Stimulated activated memory B cell treated with anti-CD40 and anti-IgM and Interleukin-4, amounts not matched to agents 10 μg/mL and 1 μg/mL and 100 μg/mL, for 72 hours (primary cell): ENCODE data around the gene GALNT3.
A peak's percentile ranks its signal among the peaks of the same experiment; 100 is the strongest.

ENCODE experiments used
- ATAC-seq: fragments of 150-1000 bp; cut with Tn5 transposase; 2 replicates; pipeline ENCODE4 v1.10.0; 2021
- H3K27ac Mint-ChIP-seq: one replicate; pipeline ENCODE4 v1.8.0; 2022; ENCODE audit warnings: mild to moderate bottlenecking, mixed read lengths
- H3K27me3 Mint-ChIP-seq: one replicate; pipeline ENCODE4 v1.8.0; 2022; ENCODE audit warnings: mixed read lengths
- H3K36me3 Mint-ChIP-seq: one replicate; pipeline ENCODE4 v1.8.0; 2022; ENCODE audit warnings: mixed read lengths
- H3K4me1 Mint-ChIP-seq: one replicate; pipeline ENCODE4 v1.8.0; 2022; ENCODE audit warnings: mixed read lengths
- H3K4me3 Mint-ChIP-seq: one replicate; pipeline ENCODE4 v1.8.0; 2022; ENCODE audit warnings: mild to moderate bottlenecking, moderate library complexity, mixed read lengths
- H3K9me3 Mint-ChIP-seq: one replicate; pipeline ENCODE4 v1.8.0; 2022; ENCODE audit warnings: mixed read lengths

GALNT3 gene

GRCh38 chr2:165793779-165794535, at the start of gene GALNT3:
TSS of gene GALNT3 (minus strand) at chr2:165794247. CDS start at chr2:165770700, 23,547 bp downstream.
- Mint-ChIP-seq H3K9me3 (no peaks in the 10 kb centered on the region), H3K27me3 (no peaks in the 10 kb centered on the region)

GRCh38 chr2:165843351-165843750, 49.3 kb upstream of the GALNT3 start:
- Mint-ChIP-seq H3K9me3 (no peaks in the 10 kb centered on the region), H3K27ac (no peak overlapping the region), H3K4me1 (no peaks in the 10 kb centered on the region), H3K27me3 (no peaks in the 10 kb centered on the region), H3K36me3 (peaks cover 5% of the 10 kb centered on the region), H3K4me3 (no peak overlapping the region)
- ATAC-seq: no peak

More at GRCh38 chr2:165793779-165794535, at the start of gene GALNT3:
- ATAC-seq: peak; percentile 69
- Mint-ChIP-seq H3K36me3 (no peaks in the 10 kb centered on the region), H3K27ac (peak within 1 kb of the TSS; percentile 96), H3K4me1 (peaks cover 21% of the 10 kb centered on the region), H3K4me3 (peak within 1 kb of the TSS; percentile 95)

- no peak for ATAC-seq
- Mint-ChIP-seq H3K36me3 (peaks cover 5% of the 10 kb centered on the region), H3K4me3 (no peak overlapping the region), H3K9me3 (no peaks in the 10 kb centered on the region), H3K4me1 (no peaks in the 10 kb centered on the region), H3K27ac (no peak overlapping the region), H3K27me3 (no peaks in the 10 kb centered on the region)
These were observed 46.4 kb upstream of the GALNT3 start for GRCh38 chr2:165840333-165840958.

GRCh38 chr2:165839610-165840009, 45.6 kb upstream of the GALNT3 start:
- Mint-ChIP-seq H3K4me3 (no peak overlapping the region), H3K27ac (no peak overlapping the region), H3K36me3 (peaks cover 5% of the 10 kb centered on the region), H3K27me3 (no peaks in the 10 kb centered on the region), H3K9me3 (no peaks in the 10 kb centered on the region), H3K4me1 (no peaks in the 10 kb centered on the region)
- ATAC-seq: no peak

GRCh38 chr2:165837122-165837521, 43.1 kb upstream of the GALNT3 start:
- Mint-ChIP-seq H3K4me1 (no peaks in the 10 kb centered on the region), H3K27me3 (no peaks in the 10 kb centered on the region), H3K9me3 (no peaks in the 10 kb centered on the region), H3K27ac (no peak overlapping the region), H3K4me3 (no peak overlapping the region), H3K36me3 (peaks cover 5% of the 10 kb centered on the region)
- no peak for ATAC-seq

GRCh38 chr2:165835363-165835762, 41.3 kb upstream of the GALNT3 start:
- Mint-ChIP-seq H3K4me1 (no peaks in the 10 kb centered on the region), H3K9me3 (no peaks in the 10 kb centered on the region), H3K27me3 (no peaks in the 10 kb centered on the region), H3K4me3 (no peak overlapping the region), H3K36me3 (peaks cover 3% of the 10 kb centered on the region), H3K27ac (no peak overlapping the region)
- no peak for ATAC-seq

- no peaks in the 10 kb centered on the region for H3K9me3 Mint-ChIP-seq
- ATAC-seq: no peak
- no peaks in the 10 kb centered on the region for H3K27me3 Mint-ChIP-seq
- H3K27ac Mint-ChIP-seq: no peak overlapping the region
- H3K36me3 Mint-ChIP-seq: no peaks in the 10 kb centered on the region
- H3K4me3 Mint-ChIP-seq: no peak overlapping the region
- no peaks in the 10 kb centered on the region for H3K4me1 Mint-ChIP-seq
These were observed 39.1 kb upstream of the GALNT3 start for GRCh38 chr2:165833156-165833555.

GRCh38 chr2:165827921-165828276, 33.9 kb upstream of the GALNT3 start:
- no peak overlapping the region for H3K27ac Mint-ChIP-seq
- no peaks in the 10 kb centered on the region for H3K36me3 Mint-ChIP-seq
- no peaks in the 10 kb centered on the region for H3K27me3 Mint-ChIP-seq
- no peak for ATAC-seq
- H3K9me3 Mint-ChIP-seq: no peaks in the 10 kb centered on the region
- no peaks in the 10 kb centered on the region for H3K4me1 Mint-ChIP-seq
- no peak overlapping the region for H3K4me3 Mint-ChIP-seq

- H3K27me3 Mint-ChIP-seq: no peaks in the 10 kb centered on the region
- H3K27ac Mint-ChIP-seq: no peak overlapping the region
- no peaks in the 10 kb centered on the region for H3K36me3 Mint-ChIP-seq
- no peak for ATAC-seq
- no peak overlapping the region for H3K4me3 Mint-ChIP-seq
- no peaks in the 10 kb centered on the region for H3K9me3 Mint-ChIP-seq
- no peaks in the 10 kb centered on the region for H3K4me1 Mint-ChIP-seq
These were observed 33.2 kb upstream of the GALNT3 start for GRCh38 chr2:165827016-165827920.

- no peak overlapping the region for H3K27ac Mint-ChIP-seq
- H3K9me3 Mint-ChIP-seq: no peaks in the 10 kb centered on the region
- H3K4me3 Mint-ChIP-seq: no peak overlapping the region
- no peaks in the 10 kb centered on the region for H3K36me3 Mint-ChIP-seq
- H3K27me3 Mint-ChIP-seq: no peaks in the 10 kb centered on the region
- no peak for ATAC-seq
- H3K4me1 Mint-ChIP-seq: no peaks in the 10 kb centered on the region
These were observed 31.0 kb upstream of the GALNT3 start for GRCh38 chr2:165825041-165825440.

- Mint-ChIP-seq H3K27me3 (no peaks in the 10 kb centered on the region), H3K36me3 (no peaks in the 10 kb centered on the region), H3K27ac (no peak overlapping the region), H3K4me1 (peaks cover 37% of the 10 kb centered on the region), H3K9me3 (no peaks in the 10 kb centered on the region), H3K4me3 (no peak overlapping the region)
- no peak for ATAC-seq
These were observed 26.2 kb upstream of the GALNT3 start for GRCh38 chr2:165820296-165820695.

- Mint-ChIP-seq H3K27me3 (no peaks in the 10 kb centered on the region), H3K9me3 (no peaks in the 10 kb centered on the region), H3K27ac (peak overlapping the region; percentile 25), H3K4me1 (peaks cover 51% of the 10 kb centered on the region), H3K36me3 (no peaks in the 10 kb centered on the region), H3K4me3 (no peak overlapping the region)
- ATAC-seq: peak; percentile 51
These were observed 24.9 kb upstream of the GALNT3 start for GRCh38 chr2:165818920-165819319.

GRCh38 chr2:165815299-165816141, 21.5 kb upstream of the GALNT3 start:
- Mint-ChIP-seq H3K4me3 (peak overlapping the region; percentile 35), H3K4me1 (peaks cover 54% of the 10 kb centered on the region), H3K36me3 (no peaks in the 10 kb centered on the region), H3K27me3 (no peaks in the 10 kb centered on the region), H3K9me3 (no peaks in the 10 kb centered on the region), H3K27ac (peak overlapping the region; percentile 67)
- peak; percentile 87 for ATAC-seq

GRCh38 chr2:165814473-165814872, 20.4 kb upstream of the GALNT3 start:
- Mint-ChIP-seq H3K4me1 (peaks cover 54% of the 10 kb centered on the region), H3K27me3 (no peaks in the 10 kb centered on the region), H3K9me3 (no peaks in the 10 kb centered on the region), H3K4me3 (peak overlapping the region; percentile 42), H3K36me3 (no peaks in the 10 kb centered on the region), H3K27ac (peak overlapping the region; percentile 67)
- no peak for ATAC-seq
